Kidney glomerular epithelial cell (primary cell): ENCODE measurements around the gene DDX1.
"Not testable (repeated sequence)": the region's sequence is repeated elsewhere in the genome, so short reads cannot be mapped to it uniquely, and the experiment has no call there.

Source experiments
- DNase-seq: peaks from one replicate; lab custom pipeline; 2025; lab: John Stamatoyannopoulos, UW

DDX1 gene

GRCh38 chr2:15616850-15617777, 25.4 kb downstream of the DDX1 start:
- DNase-seq: no peak

GRCh38 chr2:15617778-15618448, 26.2 kb downstream of the DDX1 start:
- no peak for DNase-seq

- no peak for DNase-seq
Measured at GRCh38 chr2:15618449-15618855, 26.8 kb downstream of the DDX1 start.

- no peak for DNase-seq
Measured at GRCh38 chr2:15619076-15619475, 27.4 kb downstream of the DDX1 start.

- DNase-seq: no peak
Measured at GRCh38 chr2:15619510-15619909, 27.8 kb downstream of the DDX1 start.

- DNase-seq: no peak
Measured at GRCh38 chr2:15619938-15620337, 28.3 kb downstream of the DDX1 start.

- DNase-seq: no peak
Measured at GRCh38 chr2:15620340-15620739, 28.7 kb downstream of the DDX1 start.

GRCh38 chr2:15620857-15621471, 29.3 kb downstream of the DDX1 start:
- no peak for DNase-seq

GRCh38 chr2:15621472-15621870, 29.8 kb downstream of the DDX1 start:
- not testable (repeated sequence) for DNase-seq

GRCh38 chr2:15622214-15622613, 30.5 kb downstream of the DDX1 start:
- no peak for DNase-seq

- no peak for DNase-seq
Measured at GRCh38 chr2:15622614-15623480, 31.2 kb downstream of the DDX1 start.

GRCh38 chr2:15623481-15623796, 31.8 kb downstream of the DDX1 start:
- DNase-seq: no peak

GRCh38 chr2:15623898-15624541, 32.4 kb downstream of the DDX1 start:
- no peak for DNase-seq

GRCh38 chr2:15624903-15625302, 33.2 kb downstream of the DDX1 start:
- DNase-seq: no peak

GRCh38 chr2:15625344-15626036, 33.8 kb downstream of the DDX1 start:
- no peak for DNase-seq

- DNase-seq: no peak
Measured at GRCh38 chr2:15626126-15626525, 34.5 kb downstream of the DDX1 start.

- DNase-seq: no peak
Measured at GRCh38 chr2:15626967-15627366, 35.3 kb downstream of the DDX1 start.

GRCh38 chr2:15627817-15628684, 36.4 kb downstream of the DDX1 start:
- no peak for DNase-seq

- DNase-seq: no peak
Measured at GRCh38 chr2:15628899-15629855, 37.5 kb downstream of the DDX1 start.
